Endodermal cell (in vitro differentiated cells): ENCODE results near the gene RASEF. TPM values are rescaled to one million over a fixed set of nuclear protein-coding genes. Genes with fewer than 3 reads are reported as not detected.

ENCODE experiments used
- DNase-seq: peaks from one replicate; pipeline ENCODE4 v3.0.0-alpha.2; 2017
- H3K27ac ChIP-seq: 2 replicates; pipeline ENCODE4 v1.5.1; 2013; ENCODE audit warnings: mild to moderate bottlenecking, low read depth, low read length, moderate library complexity
- H3K27me3 ChIP-seq: 2 replicates; pipeline ENCODE4 v1.6.1; 2013; ENCODE audit warnings: mild to moderate bottlenecking, low read length, moderate library complexity; ENCODE audit not compliant: insufficient read depth, control insufficient read depth, poor library complexity, severe bottlenecking
- H3K36me3 ChIP-seq: 2 replicates; pipeline ENCODE4 v1.7.0; 2013; ENCODE audit warnings: mild to moderate bottlenecking, low read length, moderate library complexity; ENCODE audit not compliant: control insufficient read depth, insufficient read depth
- H3K4me1 ChIP-seq: one replicate; pipeline ENCODE4 v1.7.0; 2013; ENCODE audit warnings: low read length; ENCODE audit not compliant: control insufficient read depth, insufficient read depth
- H3K4me3 ChIP-seq: 2 replicates; pipeline ENCODE4 v1.5.1; 2013; ENCODE audit warnings: mild to moderate bottlenecking, low read length, moderate library complexity
- H3K9ac ChIP-seq: 2 replicates; pipeline ENCODE4 v1.6.1; 2013; ENCODE audit warnings: mild to moderate bottlenecking, low read length, moderate library complexity; ENCODE audit not compliant: poor library complexity, severe bottlenecking; ENCODE audit errors: extremely low read depth
- H3K9me3 ChIP-seq: 2 replicates; pipeline ENCODE4 v1.6.1; 2013; ENCODE audit warnings: mild to moderate bottlenecking, low read length, moderate library complexity; ENCODE audit not compliant: control insufficient read depth
- H3K27ac Mint-ChIP-seq: 2 replicates; pipeline ENCODE4 v1.8.0; 2020; ENCODE audit warnings: mixed read lengths
- H3K27me3 Mint-ChIP-seq: 2 replicates; pipeline ENCODE4 v1.8.0; 2021; ENCODE audit warnings: mild to moderate bottlenecking, mixed read lengths; ENCODE audit not compliant: insufficient read depth
- H3K36me3 Mint-ChIP-seq: 2 replicates; pipeline ENCODE4 v1.8.0; 2020; ENCODE audit warnings: low read depth, mixed read lengths
- H3K4me1 Mint-ChIP-seq: 2 replicates; pipeline ENCODE4 v1.8.0; 2020; ENCODE audit warnings: mixed read lengths
- H3K4me3 Mint-ChIP-seq: 2 replicates; pipeline ENCODE4 v1.8.0; 2020; ENCODE audit warnings: mild to moderate bottlenecking, moderate library complexity, mixed read lengths
- H3K9me3 Mint-ChIP-seq: 2 replicates; pipeline ENCODE4 v1.8.0; 2020; ENCODE audit warnings: mild to moderate bottlenecking, mixed read lengths
- WGBS, 2 experiments: methylation state at CpG; one replicate each; pipeline versions ENCODE4 v1.1.5 to v1.1.7; 2013; ENCODE audit warnings: missing lambda C conversion rate in 2 of 2, mixed read lengths in 1 of 2; ENCODE audit not compliant: insufficient coverage in 1 of 2, insufficient read length in 1 of 2; 5-methylcytosine and 5-hydroxymethylcytosine counted together
- total RNA-seq, 2 donors: library from RNA; stranded (reverse); fragmentation: NEBNext Ultra II Directional in 1 of 2; extraction: Animal tissue kit (Norgen Biotek cat#: 25700) in 1 of 2; gene quantifications; 2 replicates in 1 of 2; 3 replicates in 1 of 2; pipeline ENCODE4 v1.2.1, GENCODE V29; 2021
- TF ChIP-seq, protein P1 (sequence below): fragments of 200-600 bp; sonication (generic); conservative IDR thresholded peaks from 2 replicates; pipeline ENCODE4 v1.5.0; 2021; ENCODE audit warnings: antibody characterized with exemption, mild to moderate bottlenecking

RASEF gene
- total RNA-seq, 2 donors from 2014 or later = 1.1 to 1.7 TPM

DNA sequence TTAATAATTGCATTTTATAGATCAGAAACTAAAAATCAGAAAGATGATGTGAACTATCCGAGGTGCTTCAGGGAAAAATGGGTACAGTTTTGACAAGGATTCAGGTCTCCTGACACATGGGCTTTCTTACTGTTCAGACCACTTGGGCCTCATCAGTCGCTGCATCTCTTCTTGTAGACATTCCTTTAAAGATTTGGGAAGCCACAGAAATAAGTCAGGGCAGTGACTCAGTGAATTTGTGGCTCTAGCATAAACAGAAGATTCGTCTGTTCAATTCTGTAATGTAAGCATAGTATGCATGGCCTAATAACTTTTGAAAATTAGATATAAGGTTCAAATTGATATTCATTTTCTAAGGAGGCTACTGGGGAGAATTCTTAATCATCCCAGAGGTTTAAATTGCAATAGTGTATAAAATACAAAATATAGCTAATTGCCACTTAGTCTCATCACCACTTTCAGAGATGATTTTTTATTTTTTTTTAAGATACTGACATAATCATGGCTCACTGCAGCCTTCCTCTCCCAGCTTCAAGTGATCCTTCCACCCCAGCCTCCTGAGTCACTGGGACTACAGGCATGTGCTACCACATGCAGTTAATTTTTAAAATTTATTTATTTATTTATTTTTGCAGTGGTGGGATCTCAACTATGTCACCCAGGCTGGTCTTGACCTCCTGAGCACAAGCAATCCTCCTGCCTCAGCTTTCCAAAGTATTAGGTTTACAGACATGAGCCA, 48.9 kb downstream of the RASEF start:
- 90 to 100% methylated on average over 2 to 3 of the region's 3 CpGs for WGBS, 2 experiments
- H3K4me1 ChIP-seq = no peaks in the 10 kb centered on the region
- Mint-ChIP-seq H3K9me3 (peaks cover 5% of the 10 kb centered on the region), H3K36me3 (no peaks in the 10 kb centered on the region), H3K4me1 (no peaks in the 10 kb centered on the region), H3K27me3 (no peaks in the 10 kb centered on the region), H3K27ac (no peak overlapping the region), H3K4me3 (no peak overlapping the region)
- H3K27me3 ChIP-seq = no peaks in the 10 kb centered on the region
- no peak overlapping the region for H3K27ac ChIP-seq
- TF ChIP-seq, protein P1, sequence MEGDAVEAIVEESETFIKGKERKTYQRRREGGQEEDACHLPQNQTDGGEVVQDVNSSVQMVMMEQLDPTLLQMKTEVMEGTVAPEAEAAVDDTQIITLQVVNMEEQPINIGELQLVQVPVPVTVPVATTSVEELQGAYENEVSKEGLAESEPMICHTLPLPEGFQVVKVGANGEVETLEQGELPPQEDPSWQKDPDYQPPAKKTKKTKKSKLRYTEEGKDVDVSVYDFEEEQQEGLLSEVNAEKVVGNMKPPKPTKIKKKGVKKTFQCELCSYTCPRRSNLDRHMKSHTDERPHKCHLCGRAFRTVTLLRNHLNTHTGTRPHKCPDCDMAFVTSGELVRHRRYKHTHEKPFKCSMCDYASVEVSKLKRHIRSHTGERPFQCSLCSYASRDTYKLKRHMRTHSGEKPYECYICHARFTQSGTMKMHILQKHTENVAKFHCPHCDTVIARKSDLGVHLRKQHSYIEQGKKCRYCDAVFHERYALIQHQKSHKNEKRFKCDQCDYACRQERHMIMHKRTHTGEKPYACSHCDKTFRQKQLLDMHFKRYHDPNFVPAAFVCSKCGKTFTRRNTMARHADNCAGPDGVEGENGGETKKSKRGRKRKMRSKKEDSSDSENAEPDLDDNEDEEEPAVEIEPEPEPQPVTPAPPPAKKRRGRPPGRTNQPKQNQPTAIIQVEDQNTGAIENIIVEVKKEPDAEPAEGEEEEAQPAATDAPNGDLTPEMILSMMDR = no peak
- H3K9me3 ChIP-seq = no peaks in the 10 kb centered on the region
- no peak overlapping the region for H3K9ac ChIP-seq
- H3K4me3 ChIP-seq = no peak overlapping the region
- no peaks in the 10 kb centered on the region for H3K36me3 ChIP-seq
- DNase-seq = no peak

- Mint-ChIP-seq H3K9me3 (peaks cover 5% of the 10 kb centered on the region), H3K36me3 (no peaks in the 10 kb centered on the region), H3K27me3 (no peaks in the 10 kb centered on the region), H3K4me3 (no peak overlapping the region), H3K27ac (no peak overlapping the region), H3K4me1 (no peaks in the 10 kb centered on the region)
- Histone ChIP-seq H3K9ac (no peak overlapping the region), H3K4me3 (no peak overlapping the region), H3K27ac (no peak overlapping the region), H3K27me3 (no peaks in the 10 kb centered on the region), H3K4me1 (no peaks in the 10 kb centered on the region), H3K36me3 (no peaks in the 10 kb centered on the region), H3K9me3 (no peaks in the 10 kb centered on the region)
- DNase-seq = no peak
- 76 to 79% methylated on average over 7 of the region's 7 CpGs for WGBS, 2 experiments
- TF ChIP-seq, protein P1 = no peak
Observed at GRCh38 chr9:83012922-83013838, 49.8 kb downstream of the RASEF start.

- H3K4me1 Mint-ChIP-seq = no peaks in the 10 kb centered on the region
- no peaks in the 10 kb centered on the region for H3K9me3 Mint-ChIP-seq
- no peak overlapping the region for H3K4me3 Mint-ChIP-seq
- 84 to 93% methylated on average over 3 to 4 of the region's 4 CpGs for WGBS, 2 experiments
- no peaks in the 10 kb centered on the region for H3K36me3 ChIP-seq
- no peaks in the 10 kb centered on the region for H3K27me3 ChIP-seq
- no peak overlapping the region for H3K27ac ChIP-seq
- H3K9me3 ChIP-seq = no peaks in the 10 kb centered on the region
- H3K36me3 Mint-ChIP-seq = no peaks in the 10 kb centered on the region
- no peaks in the 10 kb centered on the region for H3K27me3 Mint-ChIP-seq
- TF ChIP-seq, protein P1 = no peak
- H3K4me1 ChIP-seq = no peaks in the 10 kb centered on the region
- H3K4me3 ChIP-seq = no peak overlapping the region
- H3K27ac Mint-ChIP-seq = no peak overlapping the region
- H3K9ac ChIP-seq = no peak overlapping the region
- DNase-seq = no peak
Observed at GRCh38 chr9:83012168-83012921, 50.6 kb downstream of the RASEF start.
